Measurements from ENCODE around the gene ANKFN1. TPM values are rescaled to one million over a fixed set of nuclear protein-coding genes. Genes with fewer than 3 reads are reported as not detected.

ANKFN1 gene
- total RNA-seq, 1 donor from 2014 or later = 0.75 TPM

DNA sequence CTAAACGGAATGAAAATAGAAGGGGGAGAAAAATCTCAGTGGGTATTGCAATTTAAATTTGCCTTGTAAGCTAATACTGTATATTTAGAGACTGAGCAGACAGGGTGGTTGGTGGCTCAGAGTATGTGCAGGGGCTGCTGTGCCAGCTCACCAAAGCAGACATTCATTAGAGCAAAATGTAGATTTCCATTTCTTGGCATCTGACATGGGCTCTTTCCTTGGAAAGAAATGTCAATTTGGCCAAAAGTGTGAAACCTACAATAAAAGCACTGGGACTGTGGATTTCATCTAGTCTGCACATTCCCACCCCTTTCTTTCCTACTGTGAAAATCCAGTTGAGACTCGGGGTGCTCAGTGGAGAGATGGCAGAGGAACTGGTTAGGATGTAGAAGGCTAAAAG, 295.1 kb downstream of the ANKFN1 start:
- Histone ChIP-seq H3K9me3 (no peaks in the 10 kb centered on the region), H3K4me1 (no peaks in the 10 kb centered on the region), H3K27ac (no peak overlapping the region), H3K4me3 (no peak overlapping the region), H3K36me3 (no peaks in the 10 kb centered on the region), H3K27me3 (no peaks in the 10 kb centered on the region)
- intact Hi-C loops (cut with DNase I) = no loop called here
- ATAC-seq (no peak), DNase-seq (no peak)
- TF ChIP-seq, protein P1, sequence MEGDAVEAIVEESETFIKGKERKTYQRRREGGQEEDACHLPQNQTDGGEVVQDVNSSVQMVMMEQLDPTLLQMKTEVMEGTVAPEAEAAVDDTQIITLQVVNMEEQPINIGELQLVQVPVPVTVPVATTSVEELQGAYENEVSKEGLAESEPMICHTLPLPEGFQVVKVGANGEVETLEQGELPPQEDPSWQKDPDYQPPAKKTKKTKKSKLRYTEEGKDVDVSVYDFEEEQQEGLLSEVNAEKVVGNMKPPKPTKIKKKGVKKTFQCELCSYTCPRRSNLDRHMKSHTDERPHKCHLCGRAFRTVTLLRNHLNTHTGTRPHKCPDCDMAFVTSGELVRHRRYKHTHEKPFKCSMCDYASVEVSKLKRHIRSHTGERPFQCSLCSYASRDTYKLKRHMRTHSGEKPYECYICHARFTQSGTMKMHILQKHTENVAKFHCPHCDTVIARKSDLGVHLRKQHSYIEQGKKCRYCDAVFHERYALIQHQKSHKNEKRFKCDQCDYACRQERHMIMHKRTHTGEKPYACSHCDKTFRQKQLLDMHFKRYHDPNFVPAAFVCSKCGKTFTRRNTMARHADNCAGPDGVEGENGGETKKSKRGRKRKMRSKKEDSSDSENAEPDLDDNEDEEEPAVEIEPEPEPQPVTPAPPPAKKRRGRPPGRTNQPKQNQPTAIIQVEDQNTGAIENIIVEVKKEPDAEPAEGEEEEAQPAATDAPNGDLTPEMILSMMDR (IDR thresholded peaks at IDR 0.05) = no peak

DNA sequence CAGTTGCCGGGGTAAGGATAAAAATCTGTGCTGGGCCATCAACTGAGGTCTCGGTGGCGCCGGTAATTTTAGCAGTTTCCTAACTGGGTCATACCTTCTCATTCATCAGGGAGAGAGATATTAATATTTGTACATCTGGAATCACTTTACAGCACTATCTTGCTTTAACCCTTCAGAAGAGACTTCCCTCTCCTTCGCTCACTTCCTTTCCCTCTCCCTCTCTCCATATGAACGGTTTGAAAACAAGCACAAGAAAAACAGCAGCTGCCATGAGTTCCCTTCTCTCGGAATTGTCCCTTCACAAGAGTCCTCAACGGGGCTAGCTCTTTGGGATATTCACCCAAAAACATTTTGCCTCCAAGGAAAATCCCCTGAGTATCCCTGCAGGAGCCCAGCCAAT, 295.9 kb downstream of the ANKFN1 start:
- no peak for DNase-seq
- Histone ChIP-seq H3K4me1 (no peaks in the 10 kb centered on the region), H3K27me3 (no peaks in the 10 kb centered on the region), H3K4me3 (no peak overlapping the region), H3K27ac (no peak overlapping the region), H3K36me3 (no peaks in the 10 kb centered on the region), H3K9me3 (no peaks in the 10 kb centered on the region)
- intact Hi-C loops (cut with DNase I) = no loop called here
- no peak for ATAC-seq
- TF ChIP-seq, protein P1 (IDR thresholded peaks at IDR 0.05) = no peak

- intact Hi-C loops (cut with DNase I) = no loop called here
- no peak overlapping the region for H3K4me3 ChIP-seq
These were observed 298.4 kb downstream of the ANKFN1 start for GRCh38 chr17:56451629-56452028.

GRCh38 chr17:56452461-56452860, 299.2 kb downstream of the ANKFN1 start:
- Histone ChIP-seq H3K27ac (no peak overlapping the region), H3K9me3 (no peaks in the 10 kb centered on the region), H3K27me3 (no peaks in the 10 kb centered on the region), H3K4me1 (no peaks in the 10 kb centered on the region), H3K36me3 (no peaks in the 10 kb centered on the region), H3K4me3 (no peak overlapping the region)
- intact Hi-C loops (cut with DNase I) = no loop called here
- TF ChIP-seq, protein P1 (IDR thresholded peaks at IDR 0.05) = no peak
- ATAC-seq (no peak), DNase-seq (no peak)

More at GRCh38 chr17:56451629-56452028, 298.4 kb downstream of the ANKFN1 start:
- Histone ChIP-seq H3K27me3 (no peaks in the 10 kb centered on the region), H3K4me1 (no peaks in the 10 kb centered on the region), H3K36me3 (no peaks in the 10 kb centered on the region), H3K27ac (no peak overlapping the region), H3K9me3 (no peaks in the 10 kb centered on the region)
- ATAC-seq (no peak), DNase-seq (no peak)
- TF ChIP-seq, protein P1 (IDR thresholded peaks at IDR 0.05) = no peak

DNA sequence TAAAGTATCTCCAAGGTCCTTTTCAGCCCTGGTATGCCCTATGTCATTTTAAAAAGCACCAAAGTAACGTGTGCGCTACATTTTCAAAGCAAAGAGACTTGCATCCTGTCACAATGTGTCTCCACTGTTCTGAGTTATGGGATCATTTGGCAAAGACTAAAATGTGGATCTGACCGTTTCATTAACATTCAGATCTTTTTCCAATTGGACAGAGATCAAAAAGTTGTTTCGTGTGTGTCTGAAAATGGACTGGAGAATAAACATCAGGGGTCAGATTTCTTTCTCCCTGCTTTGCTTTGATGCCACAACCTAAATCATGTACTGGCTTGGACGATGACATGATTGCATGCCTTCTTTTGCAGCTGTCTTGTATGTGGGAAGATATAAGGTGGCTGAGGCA, 304.2 kb downstream of the ANKFN1 start:
- no peak overlapping the region for H3K4me3 ChIP-seq
- H3K27ac ChIP-seq = no peak overlapping the region
- DNase-seq = no peak
- intact Hi-C loops (cut with DNase I) = no loop called here
- TF ChIP-seq, protein P1 (IDR thresholded peaks at IDR 0.05) = no peak
- no peaks in the 10 kb centered on the region for H3K27me3 ChIP-seq
- no peak for ATAC-seq
- no peaks in the 10 kb centered on the region for H3K4me1 ChIP-seq
- H3K36me3 ChIP-seq = no peaks in the 10 kb centered on the region
- H3K9me3 ChIP-seq = no peaks in the 10 kb centered on the region

- no peak overlapping the region for H3K27ac ChIP-seq
- no peaks in the 10 kb centered on the region for H3K36me3 ChIP-seq
- DNase-seq (no peak), ATAC-seq (no peak)
- TF ChIP-seq, protein P1 (IDR thresholded peaks at IDR 0.05) = no peak
- no peaks in the 10 kb centered on the region for H3K9me3 ChIP-seq
- no peaks in the 10 kb centered on the region for H3K4me1 ChIP-seq
- H3K4me3 ChIP-seq = no peak overlapping the region
- H3K27me3 ChIP-seq = no peaks in the 10 kb centered on the region
- intact Hi-C loops (cut with DNase I) = no loop called here
These were observed 312.6 kb downstream of the ANKFN1 start for GRCh38 chr17:56465886-56466285.
